ENCODE measurements around the gene TCF19. TPM values are rescaled to one million over a fixed set of nuclear protein-coding genes. Genes with fewer than 3 reads are reported as not detected.

Gene TCF19
- total and polyA plus RNA-seq, 10 of the 15 experiments (the other 5 are each of a cell fraction or from before 2014, with no cell fraction given) = 7.7 to 103 (median 53.3) TPM

- Histone ChIP-seq H3K27ac (ENCODE audit: control insufficient read depth, insufficient read depth) (no peak overlapping the region), H3K27me3 (replicated peaks in 1 of 2; ENCODE audit: control insufficient read depth in 2 of 2, insufficient read depth in 2 of 2, low read length in 1 of 2) (no peaks in the 10 kb centered on the region), H3K9me3 (replicated peaks; ENCODE audit: control insufficient read depth, insufficient read depth, low read length) (no peaks in the 10 kb centered on the region), H3K4me1 (ENCODE audit: control insufficient read depth, insufficient read depth, low read length) (peaks cover under 1% of the 10 kb centered on the region), H2AFZ (ENCODE audit: control insufficient read depth, low read depth, low read length) (no peak overlapping the region), H3K36me3 (ENCODE audit: control insufficient read depth in 2 of 2, insufficient read depth in 2 of 2, low read length in 1 of 2) (no peaks in the 10 kb centered on the region), H3K4me3 (no peak overlapping the region), H3K9ac (ENCODE audit: control insufficient read depth, insufficient read depth, low read length) (no peak overlapping the region), H3K4me2 (ENCODE audit: control insufficient read depth, insufficient read depth) (no peak overlapping the region), H3K79me2 (ENCODE audit: control insufficient read depth, insufficient read depth, low read length) (no peaks in the 10 kb centered on the region), H4K20me1 (ENCODE audit: control insufficient read depth, insufficient read depth) (no peaks in the 10 kb centered on the region)
- no TSS peak for BruUV-seq (replicated peaks)
- intact Hi-C loops (cut with micrococcal nuclease; ENCODE audit: unreplicated experiment) = no loop called here
- SMC1A ChIA-PET (ENCODE audit: uncharacterized antibody, unreplicated experiment) = no interaction called here
- in situ Hi-C loops (cut with MboI) = no loop called here
- POLR2A ChIA-PET = no interaction called here
- DNase-seq (ENCODE audit: low read depth, low spot score) = no peak
- no peak for FAIRE-seq
- RAD21 ChIA-PET (ENCODE audit: unreplicated experiment) = no interaction called here
- no peak for ATAC-seq
- CTCF ChIA-PET = no interaction called here
- 91% methylated on average over 9 of the region's 10 CpGs for WGBS (ENCODE audit: insufficient coverage, insufficient replicate concordance, low lambda C conversion rate, missing lambda C conversion rate)
- no peak for TF ChIP-seq SPI1 (IDR thresholded peaks at IDR 0.05; ENCODE audit: borderline replicate concordance, insufficient read depth, low read depth, low read length)
- TF ChIP-seq NFXL1 (IDR thresholded peaks at IDR 0.05; ENCODE audit: borderline replicate concordance) = no peak
- TF ChIP-seq SRF (IDR thresholded peaks at IDR 0.05; ENCODE audit: low read depth in 2 of 2, low read length in 2 of 2) = no peak
- TF ChIP-seq CREB1 (IDR thresholded peaks at IDR 0.05; ENCODE audit: low read depth) = no peak
- no peak for TF ChIP-seq BHLHE40 (IDR thresholded peaks at IDR 0.05; ENCODE audit: borderline replicate concordance in 1 of 2, low read depth in 2 of 2, low read length in 1 of 2)
- TF ChIP-seq, protein P1, sequence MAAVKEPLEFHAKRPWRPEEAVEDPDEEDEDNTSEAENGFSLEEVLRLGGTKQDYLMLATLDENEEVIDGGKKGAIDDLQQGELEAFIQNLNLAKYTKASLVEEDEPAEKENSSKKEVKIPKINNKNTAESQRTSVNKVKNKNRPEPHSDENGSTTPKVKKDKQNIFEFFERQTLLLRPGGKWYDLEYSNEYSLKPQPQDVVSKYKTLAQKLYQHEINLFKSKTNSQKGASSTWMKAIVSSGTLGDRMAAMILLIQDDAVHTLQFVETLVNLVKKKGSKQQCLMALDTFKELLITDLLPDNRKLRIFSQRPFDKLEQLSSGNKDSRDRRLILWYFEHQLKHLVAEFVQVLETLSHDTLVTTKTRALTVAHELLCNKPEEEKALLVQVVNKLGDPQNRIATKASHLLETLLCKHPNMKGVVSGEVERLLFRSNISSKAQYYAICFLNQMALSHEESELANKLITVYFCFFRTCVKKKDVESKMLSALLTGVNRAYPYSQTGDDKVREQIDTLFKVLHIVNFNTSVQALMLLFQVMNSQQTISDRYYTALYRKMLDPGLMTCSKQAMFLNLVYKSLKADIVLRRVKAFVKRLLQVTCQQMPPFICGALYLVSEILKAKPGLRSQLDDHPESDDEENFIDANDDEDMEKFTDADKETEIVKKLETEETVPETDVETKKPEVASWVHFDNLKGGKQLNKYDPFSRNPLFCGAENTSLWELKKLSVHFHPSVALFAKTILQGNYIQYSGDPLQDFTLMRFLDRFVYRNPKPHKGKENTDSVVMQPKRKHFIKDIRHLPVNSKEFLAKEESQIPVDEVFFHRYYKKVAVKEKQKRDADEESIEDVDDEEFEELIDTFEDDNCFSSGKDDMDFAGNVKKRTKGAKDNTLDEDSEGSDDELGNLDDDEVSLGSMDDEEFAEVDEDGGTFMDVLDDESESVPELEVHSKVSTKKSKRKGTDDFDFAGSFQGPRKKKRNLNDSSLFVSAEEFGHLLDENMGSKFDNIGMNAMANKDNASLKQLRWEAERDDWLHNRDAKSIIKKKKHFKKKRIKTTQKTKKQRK (IDR thresholded peaks at IDR 0.05; ENCODE audit: low read depth, low read length) = no peak
- no peak for TF ChIP-seq LARP7 (IDR thresholded peaks at IDR 0.05)
- TF ChIP-seq ZNF592 (IDR thresholded peaks at IDR 0.05) = no peak
- TF ChIP-seq, protein P2, sequence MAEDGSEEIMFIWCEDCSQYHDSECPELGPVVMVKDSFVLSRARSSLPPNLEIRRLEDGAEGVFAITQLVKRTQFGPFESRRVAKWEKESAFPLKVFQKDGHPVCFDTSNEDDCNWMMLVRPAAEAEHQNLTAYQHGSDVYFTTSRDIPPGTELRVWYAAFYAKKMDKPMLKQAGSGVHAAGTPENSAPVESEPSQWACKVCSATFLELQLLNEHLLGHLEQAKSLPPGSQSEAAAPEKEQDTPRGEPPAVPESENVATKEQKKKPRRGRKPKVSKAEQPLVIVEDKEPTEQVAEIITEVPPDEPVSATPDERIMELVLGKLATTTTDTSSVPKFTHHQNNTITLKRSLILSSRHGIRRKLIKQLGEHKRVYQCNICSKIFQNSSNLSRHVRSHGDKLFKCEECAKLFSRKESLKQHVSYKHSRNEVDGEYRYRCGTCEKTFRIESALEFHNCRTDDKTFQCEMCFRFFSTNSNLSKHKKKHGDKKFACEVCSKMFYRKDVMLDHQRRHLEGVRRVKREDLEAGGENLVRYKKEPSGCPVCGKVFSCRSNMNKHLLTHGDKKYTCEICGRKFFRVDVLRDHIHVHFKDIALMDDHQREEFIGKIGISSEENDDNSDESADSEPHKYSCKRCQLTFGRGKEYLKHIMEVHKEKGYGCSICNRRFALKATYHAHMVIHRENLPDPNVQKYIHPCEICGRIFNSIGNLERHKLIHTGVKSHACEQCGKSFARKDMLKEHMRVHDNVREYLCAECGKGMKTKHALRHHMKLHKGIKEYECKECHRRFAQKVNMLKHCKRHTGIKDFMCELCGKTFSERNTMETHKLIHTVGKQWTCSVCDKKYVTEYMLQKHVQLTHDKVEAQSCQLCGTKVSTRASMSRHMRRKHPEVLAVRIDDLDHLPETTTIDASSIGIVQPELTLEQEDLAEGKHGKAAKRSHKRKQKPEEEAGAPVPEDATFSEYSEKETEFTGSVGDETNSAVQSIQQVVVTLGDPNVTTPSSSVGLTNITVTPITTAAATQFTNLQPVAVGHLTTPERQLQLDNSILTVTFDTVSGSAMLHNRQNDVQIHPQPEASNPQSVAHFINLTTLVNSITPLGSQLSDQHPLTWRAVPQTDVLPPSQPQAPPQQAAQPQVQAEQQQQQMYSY (CRISPR knock-in tag; IDR thresholded peaks at IDR 0.05) = no peak
- no peak for TF ChIP-seq SUZ12 (IDR thresholded peaks at IDR 0.05; ENCODE audit: unreplicated experiment)
- no peak for TF ChIP-seq MEF2A (IDR thresholded peaks at IDR 0.05; ENCODE audit: insufficient read depth, low read depth, low read length)
These were observed 12.7 kb downstream of the TCF19 start for GRCh38 chr6:31170987-31171671.

All from GM12878 (cell line).